IMR-90 (cell line): ENCODE results near the gene LEP. TPM values are rescaled to one million over a fixed set of nuclear protein-coding genes. Genes with fewer than 3 reads are reported as not detected.

Experiments used
- ATAC-seq: fragments of 200-7000 bp; cut with Tn5 transposase; 2 replicates; pipeline ENCODE4 v1.9.1; 2020; ENCODE audit warnings: low read depth, mild to moderate bottlenecking, moderate library complexity
- BruUV-seq: library from RNA; stranded (reverse); fragments of 400-500 nt; replicated peaks from 2 replicates; lab custom pipeline; 2021; lab: Mats Ljungman, UMichigan
- CTCF ChIA-PET: fragments of 300-600 bp; formaldehyde crosslinking; extraction: SDS; loops from one replicate; lab custom pipeline; 2021; ENCODE audit warnings: antibody characterized with exemption; lab: Yijun Ruan, JAX
- POLR2A ChIA-PET: fragments of 300-600 bp; sonication (Branson Sonifier 250); formaldehyde crosslinking; loops from one replicate; lab custom pipeline; 2022; ENCODE audit warnings: antibody characterized with exemption; ENCODE audit not compliant: unreplicated experiment; lab: Charles Lee
- DNase-seq: peaks from one replicate; pipeline ENCODE4 v3.0.0; 2013
- H2AFZ ChIP-seq: replicated peaks from 2 replicates; pipeline ENCODE3; 2013; ENCODE audit warnings: low read length, mild to moderate bottlenecking; ENCODE audit not compliant: poor library complexity
- H2AK5ac ChIP-seq: 2 replicates; pipeline ENCODE4 v1.6.1; 2013; ENCODE audit warnings: low read depth, low read length, inconsistent platforms
- H2AK9ac ChIP-seq: replicated peaks from 2 replicates; pipeline ENCODE3; 2013; ENCODE audit warnings: mild to moderate bottlenecking, low read depth, low read length, moderate library complexity; ENCODE audit not compliant: poor library complexity
- H2BK120ac ChIP-seq: 2 replicates; pipeline ENCODE4 v1.6.1; 2013; ENCODE audit warnings: low read depth, low read length, inconsistent platforms
- H2BK15ac ChIP-seq: 3 replicates; pipeline ENCODE4 v1.6.1; 2013; ENCODE audit warnings: low read depth, low read length, inconsistent platforms
- H2BK20ac ChIP-seq: 2 replicates; pipeline ENCODE4 v1.6.1; 2013; ENCODE audit warnings: low read depth, mild to moderate bottlenecking, inconsistent platforms, low read length, moderate library complexity
- H2BK5ac ChIP-seq: 2 replicates; pipeline ENCODE4 v1.6.1; 2013; ENCODE audit warnings: mild to moderate bottlenecking, low read depth, low read length, inconsistent platforms; ENCODE audit not compliant: poor library complexity, severe bottlenecking
- H3K14ac ChIP-seq: replicated peaks from 2 replicates; pipeline ENCODE4 v1.6.1; 2013; ENCODE audit warnings: low read depth, low read length, inconsistent platforms
- H3K18ac ChIP-seq: 2 replicates; pipeline ENCODE4 v1.6.1; 2013; ENCODE audit warnings: low read depth, low read length, control low read depth
- H3K23ac ChIP-seq: 2 replicates; pipeline ENCODE4 v1.6.1; 2013; ENCODE audit warnings: low read depth, low read length, inconsistent platforms
- H3K27ac ChIP-seq: 2 replicates; pipeline ENCODE4 v1.5.1; 2013; ENCODE audit warnings: mild to moderate bottlenecking, control low read depth, low read length; ENCODE audit not compliant: insufficient read depth
- H3K27me3 ChIP-seq: 2 replicates; pipeline ENCODE4 v1.6.1; 2013; ENCODE audit warnings: low read length; ENCODE audit not compliant: control insufficient read depth, insufficient read depth
- H3K36me3 ChIP-seq: 2 replicates; pipeline ENCODE4 v1.6.1; 2013; ENCODE audit warnings: low read length, mixed read lengths; ENCODE audit not compliant: control insufficient read depth, insufficient read depth
- H3K4ac ChIP-seq: 2 replicates; pipeline ENCODE4 v1.6.1; 2013; ENCODE audit warnings: low read depth, low read length, inconsistent platforms
- H3K4me1 ChIP-seq: 2 replicates; pipeline ENCODE4 v1.6.1; 2013; ENCODE audit warnings: low read length, mixed read lengths; ENCODE audit not compliant: control insufficient read depth, insufficient read depth
- H3K4me2 ChIP-seq: 2 replicates; pipeline ENCODE4 v1.6.1; 2013; ENCODE audit warnings: low read depth, mild to moderate bottlenecking, control low read depth, low read length, moderate library complexity
- H3K4me3 ChIP-seq: 2 replicates; pipeline ENCODE4 v1.5.1; 2013; ENCODE audit warnings: low read depth, mild to moderate bottlenecking, control low read depth, low read length, moderate library complexity; ENCODE audit not compliant: insufficient read depth
- H3K56ac ChIP-seq: 2 replicates; pipeline ENCODE4 v1.6.1; 2013; ENCODE audit warnings: low read length, inconsistent platforms; ENCODE audit not compliant: insufficient read depth; ENCODE audit errors: extremely low read depth
- H3K79me1 ChIP-seq, 2 experiments: 2 replicates each; pipeline ENCODE4 v1.6.1; 2013; ENCODE audit warnings: low read length in 2 of 2, inconsistent platforms in 1 of 2, low read depth in 1 of 2
- H3K9ac ChIP-seq: 2 replicates; pipeline ENCODE4 v1.6.1; 2013; ENCODE audit warnings: low read depth, low read length, control low read depth
- H3K9me1 ChIP-seq: 2 replicates; pipeline ENCODE4 v1.6.1; 2013; ENCODE audit warnings: low read length, inconsistent platforms; ENCODE audit not compliant: insufficient read depth
- H3K9me3 ChIP-seq: 2 replicates; pipeline ENCODE4 v1.6.1; 2013; ENCODE audit warnings: low read length; ENCODE audit not compliant: control insufficient read depth, insufficient read depth
- H4K20me1 ChIP-seq: 2 replicates; pipeline ENCODE4 v1.6.1; 2013; ENCODE audit warnings: low read length, inconsistent platforms; ENCODE audit not compliant: insufficient read depth
- H4K5ac ChIP-seq: 2 replicates; pipeline ENCODE4 v1.6.1; 2013; ENCODE audit warnings: mild to moderate bottlenecking, low read depth, low read length, control low read depth
- H4K8ac ChIP-seq, 2 experiments: 2 replicates each; pipeline ENCODE4 v1.6.1; 2013; ENCODE audit warnings: low read depth in 2 of 2, low read length in 2 of 2, control low read depth in 1 of 2, inconsistent platforms in 1 of 2
- H4K91ac ChIP-seq: 2 replicates; pipeline ENCODE4 v1.6.1; 2013; ENCODE audit warnings: low read depth, low read length, inconsistent platforms; ENCODE audit not compliant: insufficient read depth
- BHLHE40 ChIP-seq: fragments of 150-350 bp; IDR thresholded peaks from 2 replicates; pipeline ENCODE4 v1.6.1; 2016; ENCODE audit warnings: mild to moderate bottlenecking, low read depth, low read length
- FOS ChIP-seq: fragments of 150-350 bp; IDR thresholded peaks from 2 replicates; pipeline ENCODE4 v1.6.1; 2016; ENCODE audit warnings: low read depth, low read length
- MAFK ChIP-seq: IDR thresholded peaks from 2 replicates; pipeline ENCODE4 v1.6.1; 2012; ENCODE audit warnings: low read depth, low read length, improper control_type of control experiment
- MAZ ChIP-seq: IDR thresholded peaks from 2 replicates; pipeline ENCODE4 v1.6.1; 2012; ENCODE audit warnings: low read depth, mild to moderate bottlenecking, low read length, improper control_type of control experiment, moderate library complexity, borderline replicate concordance
- NFE2L2 ChIP-seq: fragments of 150-350 bp; IDR thresholded peaks from 2 replicates; pipeline ENCODE4 v1.6.1; 2016; ENCODE audit warnings: low read depth, mild to moderate bottlenecking, low read length
- POLR2A ChIP-seq: IDR thresholded peaks from 2 replicates; pipeline ENCODE4 v1.6.1; 2012; ENCODE audit warnings: mild to moderate bottlenecking, low read depth, low read length
- RCOR1 ChIP-seq: IDR thresholded peaks from 2 replicates; pipeline ENCODE4 v1.6.1; 2012; ENCODE audit warnings: mild to moderate bottlenecking, low read length, improper control_type of control experiment; ENCODE audit not compliant: insufficient replicate concordance
- RFX5 ChIP-seq: IDR thresholded peaks from 2 replicates; pipeline ENCODE4 v1.8.0; 2012; ENCODE audit warnings: low read depth, mild to moderate bottlenecking, low read length, moderate library complexity
- SMC3 ChIP-seq: fragments of 150-350 bp; IDR thresholded peaks from 2 replicates; pipeline ENCODE4 v1.6.1; 2016; ENCODE audit warnings: low read depth, mild to moderate bottlenecking, antibody characterized with exemption, low read length, moderate library complexity
- WGBS, 2 experiments: methylation state at CpG; one replicate each; pipeline versions ENCODE4 v1.1.5 to v1.1.7; 2013; ENCODE audit warnings: missing lambda C conversion rate in 2 of 2; ENCODE audit not compliant: insufficient read length in 1 of 2; ENCODE audit errors: extremely low coverage in 2 of 2; 5-methylcytosine and 5-hydroxymethylcytosine counted together
- dilution Hi-C: fragments of 300-500 bp; cut with HindIII; formaldehyde crosslinking; loops from one replicate; pipeline ENCODE4 v1.14.3; 2018; ENCODE audit warnings: low sequenced_read_pairs; ENCODE audit not compliant: unreplicated experiment
- in situ Hi-C: fragments of 300-500 bp; cut with MboI; formaldehyde crosslinking; loops from 3 replicates; pipeline ENCODE4 v1.14.3; 2019; ENCODE audit warnings: low sequenced_read_pairs, inconsistent platforms, mixed read lengths
- intact Hi-C: fragments of 100-400 bp; cut with micrococcal nuclease; formaldehyde crosslinking; loops from 2 replicates; pipeline ENCODE4 v1.10.0; 2022
- polyA plus RNA-seq, 3 experiments: library from polyadenylated mRNA; depleted of rRNA; stranded (reverse); fragments of >200 nt; gene quantifications; 2 replicates each; pipeline ENCODE4 v1.2.3, GENCODE V29; 2012; ENCODE audit warnings: low replicate concordance in 1 of 3
- total RNA-seq: library from RNA; depleted of rRNA; stranded (reverse); fragments of >200 nt; gene quantifications from 2 replicates; pipeline ENCODE4 v1.2.3, GENCODE V29; 2012
- TF ChIP-seq, protein P1 (sequence below): fragments of 150-350 bp; IDR thresholded peaks from 2 replicates; pipeline ENCODE4 v1.6.1; 2017; ENCODE audit warnings: mild to moderate bottlenecking, antibody characterized with exemption, low read length, low read depth
- TF ChIP-seq, protein P2 (sequence below): conservative IDR thresholded peaks from 2 replicates; pipeline ENCODE4 v1.5.1; 2012; ENCODE audit warnings: mild to moderate bottlenecking, low read depth, low read length, improper control_type of control experiment

Gene LEP
- total and polyA plus RNA-seq, 2 of the 4 experiments (the other 2 are of a cell fraction): not detected

DNA sequence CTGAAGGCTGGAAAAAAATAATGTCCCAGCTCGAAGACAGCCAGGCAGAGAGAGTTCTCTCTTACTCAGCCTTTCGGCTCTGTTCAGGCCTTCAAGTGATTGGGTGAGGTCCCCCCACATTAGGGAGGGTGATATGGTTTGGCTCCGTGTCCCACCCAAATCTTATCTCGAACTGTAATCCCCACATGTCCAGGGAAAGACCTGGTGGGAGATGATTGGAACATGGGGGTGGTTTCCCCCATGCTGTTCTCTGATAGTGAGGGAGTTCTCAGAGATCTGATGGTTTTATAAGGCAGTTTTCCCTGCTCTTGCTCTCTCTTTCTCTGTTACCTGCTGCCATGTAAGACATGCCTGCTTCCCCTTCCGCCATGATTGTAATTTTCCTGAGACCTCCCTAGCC lies 36.6 kb upstream of the LEP start:
- Histone ChIP-seq H2AK5ac (no peak overlapping the region), H2BK120ac (no peak overlapping the region), H4K8ac (no peak overlapping the region), H3K23ac (no peak overlapping the region), H2BK20ac (no peak overlapping the region), H4K20me1 (no peaks in the 10 kb centered on the region), H3K27ac (no peak overlapping the region), H3K36me3 (no peaks in the 10 kb centered on the region), H2AK9ac (no peak overlapping the region), H3K9me3 (no peaks in the 10 kb centered on the region; the same call in 1 of the 2 replicates), H3K9me1 (no peaks in the 10 kb centered on the region), H3K27me3 (peaks cover 77% of the 10 kb centered on the region), H3K4ac (no peak overlapping the region), H3K9ac (no peak overlapping the region), H4K91ac (no peak overlapping the region), H3K56ac (no peak overlapping the region), H2AFZ (no peak overlapping the region), H3K4me1 (no peaks in the 10 kb centered on the region), H3K18ac (no peak overlapping the region), H4K5ac (no peak overlapping the region), H3K4me2 (no peak overlapping the region), H2BK15ac (no peak overlapping the region), H3K4me3 (no peak overlapping the region), H2BK5ac (no peak overlapping the region), H3K14ac (no peak overlapping the region), H3K79me1 (no peaks in the 10 kb centered on the region)
- no TSS peak for BruUV-seq
- CTCF ChIA-PET: interaction anchor here (1.2 kb wide), 1 partner anchor 69 kb away, joined by 5 read pairs; no protein-coding TSS in a partner anchor
- in situ Hi-C loops (no loop called here), dilution Hi-C loops (no loop called here), intact Hi-C loops (loop anchor here (10.0 kb wide), 1 partner anchor 280 kb away; no protein-coding TSS in a partner anchor)
- ATAC-seq (no peak), DNase-seq (no peak)
- POLR2A ChIA-PET: no interaction called here
- TF ChIP-seq BHLHE40 (no peak), RCOR1 (no peak), MAZ (no peak), MAFK (no peak), NFE2L2 (no peak), SMC3 (no peak), POLR2A (no peak), RFX5 (no peak), FOS (no peak)
- TF ChIP-seq, protein P1, sequence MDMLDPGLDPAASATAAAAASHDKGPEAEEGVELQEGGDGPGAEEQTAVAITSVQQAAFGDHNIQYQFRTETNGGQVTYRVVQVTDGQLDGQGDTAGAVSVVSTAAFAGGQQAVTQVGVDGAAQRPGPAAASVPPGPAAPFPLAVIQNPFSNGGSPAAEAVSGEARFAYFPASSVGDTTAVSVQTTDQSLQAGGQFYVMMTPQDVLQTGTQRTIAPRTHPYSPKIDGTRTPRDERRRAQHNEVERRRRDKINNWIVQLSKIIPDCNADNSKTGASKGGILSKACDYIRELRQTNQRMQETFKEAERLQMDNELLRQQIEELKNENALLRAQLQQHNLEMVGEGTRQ: no peak
- TF ChIP-seq, protein P2, sequence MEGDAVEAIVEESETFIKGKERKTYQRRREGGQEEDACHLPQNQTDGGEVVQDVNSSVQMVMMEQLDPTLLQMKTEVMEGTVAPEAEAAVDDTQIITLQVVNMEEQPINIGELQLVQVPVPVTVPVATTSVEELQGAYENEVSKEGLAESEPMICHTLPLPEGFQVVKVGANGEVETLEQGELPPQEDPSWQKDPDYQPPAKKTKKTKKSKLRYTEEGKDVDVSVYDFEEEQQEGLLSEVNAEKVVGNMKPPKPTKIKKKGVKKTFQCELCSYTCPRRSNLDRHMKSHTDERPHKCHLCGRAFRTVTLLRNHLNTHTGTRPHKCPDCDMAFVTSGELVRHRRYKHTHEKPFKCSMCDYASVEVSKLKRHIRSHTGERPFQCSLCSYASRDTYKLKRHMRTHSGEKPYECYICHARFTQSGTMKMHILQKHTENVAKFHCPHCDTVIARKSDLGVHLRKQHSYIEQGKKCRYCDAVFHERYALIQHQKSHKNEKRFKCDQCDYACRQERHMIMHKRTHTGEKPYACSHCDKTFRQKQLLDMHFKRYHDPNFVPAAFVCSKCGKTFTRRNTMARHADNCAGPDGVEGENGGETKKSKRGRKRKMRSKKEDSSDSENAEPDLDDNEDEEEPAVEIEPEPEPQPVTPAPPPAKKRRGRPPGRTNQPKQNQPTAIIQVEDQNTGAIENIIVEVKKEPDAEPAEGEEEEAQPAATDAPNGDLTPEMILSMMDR: no peak
- WGBS, 2 experiments: no CpG with 5 or more reads among the region's 5 CpGs
